Naive B cell (primary cell): Measurements from ENCODE around the gene NR2E1. TPM values are rescaled to one million over a fixed set of nuclear protein-coding genes. Genes with fewer than 3 reads are reported as not detected.

Experiments
- ATAC-seq, 2 donors: fragments of 150-1000 bp; cut with Tn5 transposase; 2 replicates each; pipeline ENCODE4 v1.10.0; 2021; ENCODE audit warnings: low read depth in 2 of 2, mild to moderate bottlenecking in 2 of 2, moderate library complexity in 2 of 2
- DNase-seq: peaks from one replicate; pipeline ENCODE4 v3.0.0; 2022
- H3K27ac Mint-ChIP-seq, 6 donors: one replicate each; pipeline ENCODE4 v1.8.0; 2020 to 2022; ENCODE audit warnings: mild to moderate bottlenecking in 6 of 6, mixed read lengths in 6 of 6, moderate library complexity in 5 of 6, inconsistent platforms in 2 of 6
- H3K27me3 Mint-ChIP-seq, 3 donors: one replicate each; pipeline ENCODE4 v1.8.0; 2021 to 2022; ENCODE audit warnings: mixed read lengths in 3 of 3, mild to moderate bottlenecking in 1 of 3
- H3K36me3 Mint-ChIP-seq, 2 donors: one replicate each; pipeline ENCODE4 v1.8.0; 2020 to 2022; ENCODE audit warnings: mixed read lengths in 2 of 2, inconsistent platforms in 1 of 2, mild to moderate bottlenecking in 1 of 2
- H3K4me1 Mint-ChIP-seq, 3 donors: one replicate each; pipeline ENCODE4 v1.8.0; 2020 to 2022; ENCODE audit warnings: mixed read lengths in 3 of 3, inconsistent platforms in 1 of 3, mild to moderate bottlenecking in 1 of 3, moderate library complexity in 1 of 3
- H3K4me3 Mint-ChIP-seq, 8 donors: one replicate each; pipeline ENCODE4 v1.8.0; 2020 to 2022; ENCODE audit warnings: mild to moderate bottlenecking in 8 of 8, mixed read lengths in 8 of 8, moderate library complexity in 8 of 8, inconsistent platforms in 2 of 8
- H3K9me3 Mint-ChIP-seq, 7 donors: one replicate each; pipeline ENCODE4 v1.8.0; 2020 to 2022; ENCODE audit warnings: mixed read lengths in 7 of 7, mild to moderate bottlenecking in 5 of 7, inconsistent platforms in 2 of 7, moderate library complexity in 1 of 7
- polyA plus RNA-seq, 6 donors: library from polyadenylated mRNA; unstranded; fragments of 300-500 nt; fragmentation: Illumina TruSeq; gene quantifications; one replicate each; pipeline ENCODE4 v1.2.3, GENCODE V29; 2021; ENCODE audit warnings: low read depth in 6 of 6

Gene NR2E1
- polyA plus RNA-seq, 6 donors from 2014 or later, result not detected

- no peak for ATAC-seq
- Mint-ChIP-seq H3K9me3 (peaks cover 0 to 18% (median 11%) of the 10 kb centered on the region in 7 donors), H3K4me1 (peaks cover 23 to 35% (median 35%) of the 10 kb centered on the region in 3 donors), H3K27ac (no peak overlapping the region), H3K36me3 (peaks cover 4 to 14% of the 10 kb centered on the region in 2 donors), H3K27me3 (peaks cover 80 to 94% (median 88%) of the 10 kb centered on the region in 3 donors), H3K4me3 (peak overlapping the region in 1 of 8 donors; percentile 37)
- no peak for DNase-seq
These were observed 5.8 kb upstream of the NR2E1 start for GRCh38 chr6:108159981-108160380.

GRCh38 chr6:108161724-108162282, 4.0 kb upstream of the NR2E1 start:
- Mint-ChIP-seq H3K27me3 (peaks cover 78 to 95% (median 86%) of the 10 kb centered on the region in 3 donors), H3K27ac (peak overlapping the region in 1 of 6 donors; percentile 17), H3K4me3 (no peak overlapping the region), H3K36me3 (peaks cover 8 to 14% of the 10 kb centered on the region in 2 donors), H3K9me3 (peaks cover 0 to 20% (median 12%) of the 10 kb centered on the region in 7 donors), H3K4me1 (peaks cover 31 to 41% (median 40%) of the 10 kb centered on the region in 3 donors)
- DNase-seq (no peak), ATAC-seq (no peak)

GRCh38 chr6:108163267-108163643, 2.6 kb upstream of the NR2E1 start:
- DNase-seq (no peak), ATAC-seq (peak in 1 of 2 donors; percentile 46)
- Mint-ChIP-seq H3K27me3 (peaks cover 82 to 95% (median 89%) of the 10 kb centered on the region in 3 donors), H3K27ac (peak overlapping the region in 4 of 6 donors; percentile 33 to 97 (median 84)), H3K4me1 (peaks cover 27 to 47% (median 46%) of the 10 kb centered on the region in 3 donors), H3K9me3 (peaks cover 0 to 20% (median 11%) of the 10 kb centered on the region in 7 donors), H3K4me3 (peak overlapping the region in 2 of 8 donors; percentile 77 to 81), H3K36me3 (peaks cover 8 to 9% of the 10 kb centered on the region in 2 donors)

GRCh38 chr6:108163644-108164542, 1.9 kb upstream of the NR2E1 start:
- ATAC-seq (peak; percentile 22 to 53), DNase-seq (no peak)
- H3K4me1 Mint-ChIP-seq, result peaks cover 26 to 49% (median 46%) of the 10 kb centered on the region in 3 donors
- H3K27ac Mint-ChIP-seq, result peak overlapping the region in 5 of 6 donors; percentile 57 to 97 (median 85)
- peaks cover 0 to 20% (median 10%) of the 10 kb centered on the region in 7 donors for H3K9me3 Mint-ChIP-seq
- H3K27me3 Mint-ChIP-seq, result peaks cover 76 to 95% (median 84%) of the 10 kb centered on the region in 3 donors
- peaks cover 7 to 8% of the 10 kb centered on the region in 2 donors for H3K36me3 Mint-ChIP-seq
- H3K4me3 Mint-ChIP-seq, result peak overlapping the region; percentile 42 to 81 (median 68)

DNA sequence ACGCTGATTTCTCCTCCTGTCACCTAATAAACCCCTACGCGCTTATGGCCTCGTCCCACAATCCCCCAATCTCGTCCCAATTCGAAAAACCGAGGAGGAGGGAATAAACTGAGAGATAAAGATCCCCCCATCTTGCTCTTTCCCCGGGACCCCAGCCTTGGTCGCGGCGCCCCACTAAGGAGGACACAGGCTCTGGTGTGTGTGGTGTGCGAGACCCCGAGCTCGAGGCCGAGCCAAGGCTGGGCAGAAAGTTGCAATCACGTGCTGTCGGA, 1.3 kb upstream of the NR2E1 start:
- Mint-ChIP-seq H3K27ac (peak overlapping the region in 4 of 6 donors; percentile 15 to 97 (median 69)), H3K36me3 (peaks cover 7 to 8% of the 10 kb centered on the region in 2 donors), H3K9me3 (peaks cover 0 to 20% (median 10%) of the 10 kb centered on the region in 7 donors), H3K27me3 (peaks cover 78 to 99% (median 88%) of the 10 kb centered on the region in 3 donors), H3K4me3 (peak overlapping the region in 7 of 8 donors; percentile 44 to 84 (median 68)), H3K4me1 (peaks cover 32 to 55% (median 51%) of the 10 kb centered on the region in 3 donors)
- DNase-seq (no peak), ATAC-seq (no peak)

GRCh38 chr6:108164815-108165706, 761 bp upstream of the NR2E1 start:
- Mint-ChIP-seq H3K4me3 (peak overlapping the region; percentile 61 to 85 (median 77)), H3K4me1 (peaks cover 38 to 58% (median 56%) of the 10 kb centered on the region in 3 donors)
- no peak for DNase-seq

DNA sequence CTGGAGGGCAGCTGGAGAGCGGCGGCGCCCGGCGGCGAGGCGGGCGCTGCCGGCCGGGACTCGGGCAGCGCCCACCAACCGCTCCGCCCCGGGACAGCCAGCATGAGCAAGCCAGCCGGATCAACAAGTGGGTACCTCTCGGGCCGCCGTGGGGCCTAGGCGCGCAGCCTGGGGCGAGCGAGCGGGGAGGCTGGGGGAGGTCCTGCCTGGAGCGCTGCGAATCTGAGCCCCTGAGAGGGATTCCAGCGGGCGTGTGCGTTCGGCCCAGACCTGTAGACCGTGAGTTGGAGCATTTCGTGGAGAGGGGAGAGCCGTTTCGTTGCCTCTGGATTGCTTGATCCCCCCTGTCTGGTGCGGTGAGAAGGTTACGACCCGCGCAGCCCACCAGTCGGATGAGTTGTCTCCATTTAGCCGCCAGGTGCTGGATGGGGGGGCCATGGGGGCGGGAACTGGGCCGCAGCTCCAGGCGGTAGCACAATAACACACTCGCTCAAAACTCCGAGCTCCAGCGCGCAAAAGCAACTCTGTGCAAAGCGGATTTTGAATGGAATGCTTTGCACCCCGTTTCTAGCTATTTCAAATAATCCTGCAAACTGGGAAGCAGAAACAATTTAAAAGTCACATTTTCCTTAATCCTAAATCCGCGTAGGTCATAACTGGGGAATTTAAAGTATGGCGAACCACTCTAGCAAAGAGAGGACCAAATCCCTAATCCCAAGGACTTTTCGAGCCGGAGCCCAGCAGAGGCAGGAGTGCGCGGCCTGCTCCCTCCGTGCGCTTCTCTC, 1.0 kb downstream of the NR2E1 start:
- Mint-ChIP-seq H3K27ac (peak overlapping the region in 4 of 6 donors; percentile 2 to 81 (median 72)), H3K4me3 (peak overlapping the region; percentile 71 to 86 (median 80)), H3K9me3 (peaks cover 0 to 23% (median 10%) of the 10 kb centered on the region in 7 donors), H3K36me3 (peaks cover 5 to 7% of the 10 kb centered on the region in 2 donors), H3K4me1 (peaks cover 47 to 69% (median 69%) of the 10 kb centered on the region in 3 donors), H3K27me3 (peaks cover 66 to 98% (median 87%) of the 10 kb centered on the region in 3 donors)
- ATAC-seq (no peak), DNase-seq (no peak)

More at GRCh38 chr6:108164815-108165706, 761 bp upstream of the NR2E1 start:
- Mint-ChIP-seq H3K27ac (peak overlapping the region in 5 of 6 donors; percentile 69 to 97 (median 93)), H3K27me3 (peaks cover 76 to 99% (median 88%) of the 10 kb centered on the region in 3 donors), H3K36me3 (peaks cover 7 to 8% of the 10 kb centered on the region in 2 donors), H3K9me3 (peaks cover 0 to 20% (median 10%) of the 10 kb centered on the region in 7 donors)
- ATAC-seq, result no peak

DNA sequence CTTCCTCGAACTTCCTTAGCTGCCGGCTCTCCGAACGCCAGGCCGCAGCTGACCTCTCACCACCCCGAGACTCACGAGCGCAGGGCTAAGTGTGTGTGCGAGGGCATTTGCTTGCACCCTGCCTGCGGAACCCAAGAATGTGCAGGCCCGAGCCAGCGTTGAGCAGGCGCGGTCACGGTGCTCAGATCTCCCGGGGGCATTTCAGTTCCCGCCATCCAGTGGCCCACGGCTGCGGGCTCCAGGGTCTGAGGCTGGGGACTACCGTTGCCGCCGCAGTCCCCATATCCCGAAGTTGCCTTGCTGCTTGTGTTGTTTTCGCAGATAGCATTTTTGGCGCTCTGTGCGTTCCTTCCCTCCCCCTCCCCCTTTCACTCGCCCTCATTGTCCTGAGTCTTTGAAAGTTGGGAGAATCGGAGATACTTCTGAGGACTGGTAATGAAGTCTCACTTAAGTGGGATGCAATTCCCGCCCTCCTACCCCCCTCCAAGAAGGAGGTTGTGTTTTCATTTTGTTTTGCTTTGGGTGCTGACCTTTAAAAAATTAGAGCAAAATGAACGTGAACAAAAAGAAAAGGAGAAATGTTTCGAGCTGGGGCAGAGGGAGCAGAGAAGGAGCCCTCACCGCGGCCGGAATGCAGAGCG, 1.7 kb downstream of the NR2E1 start:
- peak overlapping the region; percentile 71 to 86 (median 82) for H3K4me3 Mint-ChIP-seq
- peak overlapping the region in 4 of 6 donors; percentile 7 to 81 (median 72) for H3K27ac Mint-ChIP-seq
- DNase-seq (no peak), ATAC-seq (no peak)
- H3K27me3 Mint-ChIP-seq, result peaks cover 66 to 98% (median 87%) of the 10 kb centered on the region in 3 donors
- H3K9me3 Mint-ChIP-seq, result peaks cover 0 to 17% (median 10%) of the 10 kb centered on the region in 7 donors
- H3K36me3 Mint-ChIP-seq, result peaks cover 5 to 7% of the 10 kb centered on the region in 2 donors
- H3K4me1 Mint-ChIP-seq, result peaks cover 47 to 69% (median 69%) of the 10 kb centered on the region in 3 donors

DNA sequence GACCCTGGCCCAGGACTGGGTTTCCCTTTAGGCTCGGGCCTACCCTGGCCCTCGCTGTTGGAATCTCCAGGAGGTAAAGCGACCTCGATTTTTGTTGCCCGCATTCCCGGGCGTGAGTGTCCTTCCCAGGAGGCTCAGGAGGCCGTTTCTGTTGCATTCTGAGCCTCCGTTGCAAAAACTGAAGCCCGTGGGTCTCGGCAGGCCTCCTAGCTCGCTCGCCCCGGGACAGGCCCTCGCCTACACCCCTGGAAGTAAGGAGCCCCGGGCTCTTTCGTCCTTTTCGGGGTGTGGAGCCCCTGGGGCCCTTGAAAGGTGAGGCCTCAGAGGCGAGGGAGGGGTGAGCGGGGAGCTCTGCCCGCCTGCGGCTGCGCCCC, 2.3 kb downstream of the NR2E1 start:
- Mint-ChIP-seq H3K4me3 (peak overlapping the region; percentile 71 to 86 (median 82)), H3K4me1 (peaks cover 47 to 69% (median 69%) of the 10 kb centered on the region in 3 donors), H3K9me3 (peaks cover 0 to 17% (median 10%) of the 10 kb centered on the region in 7 donors), H3K36me3 (peaks cover 5 to 7% of the 10 kb centered on the region in 2 donors), H3K27me3 (peaks cover 66 to 98% (median 87%) of the 10 kb centered on the region in 3 donors), H3K27ac (peak overlapping the region in 3 of 6 donors; percentile 7 to 78 (median 70))
- ATAC-seq (peak; percentile 7 to 19), DNase-seq (no peak)

DNA sequence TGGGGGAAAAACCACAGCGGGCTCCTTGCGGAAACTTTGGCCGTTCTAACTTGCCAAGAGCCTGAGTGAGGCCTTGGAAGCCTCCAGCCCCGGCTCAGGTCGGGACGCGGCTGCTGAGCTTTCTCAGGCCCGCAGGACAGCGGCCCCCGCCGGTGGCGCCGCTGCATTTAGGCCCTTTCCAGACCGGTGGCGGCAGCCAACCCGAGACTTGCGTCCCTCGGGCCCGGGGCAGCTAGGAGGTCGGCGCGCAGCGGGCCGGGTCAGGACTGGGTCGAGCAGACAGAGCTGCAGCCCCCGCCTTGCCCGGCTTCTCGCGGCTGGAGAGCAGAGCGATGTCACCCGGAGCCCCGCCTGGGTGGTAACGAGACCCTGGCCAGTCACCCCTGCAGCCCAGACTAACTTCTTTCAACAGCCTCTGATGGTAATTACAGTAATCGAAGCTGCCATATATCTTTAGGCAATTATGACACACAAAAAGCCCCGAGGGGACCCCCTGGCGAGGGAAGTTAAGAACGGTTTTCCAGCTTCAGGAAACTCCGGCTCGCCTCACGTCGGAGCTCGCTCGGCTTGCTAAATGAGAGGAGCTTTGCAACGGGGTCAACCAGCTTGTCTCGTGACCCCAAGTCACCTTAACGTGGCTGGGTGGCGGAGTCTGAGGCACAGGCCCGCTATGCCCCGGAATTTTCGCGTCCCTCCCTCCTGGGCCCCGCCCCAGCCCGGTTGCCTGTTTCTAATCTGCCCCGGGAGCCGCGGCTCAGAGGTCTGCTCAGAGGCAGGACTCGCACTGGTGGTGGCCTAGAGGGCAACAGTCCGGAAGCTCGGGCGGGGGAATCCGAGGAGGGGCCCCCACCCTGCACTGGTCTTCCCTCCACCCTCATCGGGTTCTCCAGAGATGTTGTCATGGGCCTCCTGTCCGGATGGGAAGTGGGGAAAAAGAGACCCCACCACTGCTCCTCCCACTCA, 3.0 kb downstream of the NR2E1 start:
- Mint-ChIP-seq H3K27me3 (peaks cover 66 to 93% (median 83%) of the 10 kb centered on the region in 3 donors), H3K36me3 (peaks cover 4 to 5% of the 10 kb centered on the region in 2 donors), H3K4me1 (peaks cover 44 to 66% (median 63%) of the 10 kb centered on the region in 3 donors), H3K27ac (peak overlapping the region in 3 of 6 donors; percentile 33 to 76 (median 65)), H3K9me3 (peaks cover 0 to 15% (median 7%) of the 10 kb centered on the region in 7 donors), H3K4me3 (peak overlapping the region; percentile 71 to 86 (median 82))
- ATAC-seq (peak; percentile 52 to 65), DNase-seq (no peak)
